Measurements from ENCODE around the gene PSTPIP1. TPM values are rescaled to one million over a fixed set of nuclear protein-coding genes. Genes with fewer than 3 reads are reported as not detected.

The PSTPIP1 gene
- total and polyA plus RNA-seq, 2 of the 4 experiments (the other 2 are of a cell fraction) = 0.36 to 1.1 TPM

GRCh38 chr15:77052556-77052955 is 57.6 kb downstream of the PSTPIP1 start:
- no peak overlapping the region for H3K4ac ChIP-seq (ENCODE audit: low read depth, low read length)
- POLR2A ChIA-PET (ENCODE audit: unreplicated experiment) = no interaction called here
- no peaks in the 10 kb centered on the region for H3K27me3 ChIP-seq (ENCODE audit: control insufficient read depth, insufficient read depth, low read length)
- no peak overlapping the region for H3K14ac ChIP-seq (replicated peaks; ENCODE audit: low read depth, low read length)
- DNase-seq (no peak), ATAC-seq (ENCODE audit: low read depth) (no peak)
- H3K4me3 ChIP-seq (ENCODE audit: insufficient read depth, low read depth, low read length) = no peak overlapping the region
- intact Hi-C loops (cut with micrococcal nuclease) (no loop called here), dilution Hi-C loops (cut with HindIII; ENCODE audit: low sequenced_read_pairs, unreplicated experiment) (no loop called here), in situ Hi-C loops (cut with MboI; ENCODE audit: low sequenced_read_pairs) (no loop called here)
- H3K36me3 ChIP-seq (ENCODE audit: control insufficient read depth, insufficient read depth, low read length) = peaks cover 15% of the 10 kb centered on the region
- H3K9ac ChIP-seq (ENCODE audit: low read depth, low read length) = no peak overlapping the region
- H3K9me3 ChIP-seq (ENCODE audit: control insufficient read depth, insufficient read depth, low read length) = no peaks in the 10 kb centered on the region
- H4K8ac ChIP-seq (ENCODE audit: low read depth in 2 of 2, low read length in 2 of 2) = no peak overlapping the region
- WGBS, 2 experiments (ENCODE audit: extremely low coverage in 2 of 2, insufficient read length in 1 of 2) = 67% methylated on average over 1 of the region's 2 CpGs; no CpG with 5 or more reads in 1 of the 2 experiments
- CTCF ChIA-PET = no interaction called here
- no peak overlapping the region for H2AK5ac ChIP-seq (ENCODE audit: low read depth, low read length)
- H2AFZ ChIP-seq (replicated peaks; ENCODE audit: low read length, poor library complexity) = no peak overlapping the region
- peaks cover 28 to 59% of the 10 kb centered on the region in 2 experiments for H3K79me1 ChIP-seq (ENCODE audit: low read depth in 1 of 2, low read length in 2 of 2)
- H4K5ac ChIP-seq (ENCODE audit: low read depth, low read length) = no peak overlapping the region
- no peak overlapping the region for H3K4me2 ChIP-seq (ENCODE audit: low read depth, low read length)
- H3K4me1 ChIP-seq (ENCODE audit: control insufficient read depth, insufficient read depth, low read length) = peaks cover 4% of the 10 kb centered on the region
- no peak overlapping the region for H3K56ac ChIP-seq (ENCODE audit: extremely low read depth, insufficient read depth, low read length)
- H3K9me1 ChIP-seq (ENCODE audit: insufficient read depth, low read length) = peaks cover 13% of the 10 kb centered on the region
- H3K18ac ChIP-seq (ENCODE audit: low read depth, low read length) = no peak overlapping the region
- H2AK9ac ChIP-seq (replicated peaks; ENCODE audit: low read depth, low read length, poor library complexity) = no peak overlapping the region
- no TSS peak for BruUV-seq (replicated peaks)
- H4K91ac ChIP-seq (ENCODE audit: insufficient read depth, low read depth, low read length) = no peak overlapping the region
- no peak overlapping the region for H3K23ac ChIP-seq (ENCODE audit: low read depth, low read length)
- peaks cover 12% of the 10 kb centered on the region for H4K20me1 ChIP-seq (ENCODE audit: insufficient read depth, low read length)
- H2BK120ac ChIP-seq (ENCODE audit: low read depth, low read length) = no peak overlapping the region
- no peak for TF ChIP-seq RAD21 (IDR thresholded peaks at IDR 0.05; ENCODE audit: low read length)
- TF ChIP-seq CHD1 (IDR thresholded peaks at IDR 0.05; ENCODE audit: low read depth, low read length) = no peak
- no peak for TF ChIP-seq SMC3 (IDR thresholded peaks at IDR 0.05; ENCODE audit: low read depth, low read length)
- TF ChIP-seq, protein P1, sequence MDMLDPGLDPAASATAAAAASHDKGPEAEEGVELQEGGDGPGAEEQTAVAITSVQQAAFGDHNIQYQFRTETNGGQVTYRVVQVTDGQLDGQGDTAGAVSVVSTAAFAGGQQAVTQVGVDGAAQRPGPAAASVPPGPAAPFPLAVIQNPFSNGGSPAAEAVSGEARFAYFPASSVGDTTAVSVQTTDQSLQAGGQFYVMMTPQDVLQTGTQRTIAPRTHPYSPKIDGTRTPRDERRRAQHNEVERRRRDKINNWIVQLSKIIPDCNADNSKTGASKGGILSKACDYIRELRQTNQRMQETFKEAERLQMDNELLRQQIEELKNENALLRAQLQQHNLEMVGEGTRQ (IDR thresholded peaks at IDR 0.05; ENCODE audit: low read depth, low read length) = no peak
- TF ChIP-seq RCOR1 (IDR thresholded peaks at IDR 0.05; ENCODE audit: insufficient replicate concordance, low read length) = no peak
- TF ChIP-seq MXI1 (IDR thresholded peaks at IDR 0.05; ENCODE audit: borderline replicate concordance, low read depth, low read length) = no peak
- TF ChIP-seq, protein P2, sequence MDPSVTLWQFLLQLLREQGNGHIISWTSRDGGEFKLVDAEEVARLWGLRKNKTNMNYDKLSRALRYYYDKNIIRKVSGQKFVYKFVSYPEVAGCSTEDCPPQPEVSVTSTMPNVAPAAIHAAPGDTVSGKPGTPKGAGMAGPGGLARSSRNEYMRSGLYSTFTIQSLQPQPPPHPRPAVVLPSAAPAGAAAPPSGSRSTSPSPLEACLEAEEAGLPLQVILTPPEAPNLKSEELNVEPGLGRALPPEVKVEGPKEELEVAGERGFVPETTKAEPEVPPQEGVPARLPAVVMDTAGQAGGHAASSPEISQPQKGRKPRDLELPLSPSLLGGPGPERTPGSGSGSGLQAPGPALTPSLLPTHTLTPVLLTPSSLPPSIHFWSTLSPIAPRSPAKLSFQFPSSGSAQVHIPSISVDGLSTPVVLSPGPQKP (IDR thresholded peaks at IDR 0.05; ENCODE audit: borderline replicate concordance, low read depth, low read length) = no peak
- no peak for TF ChIP-seq BHLHE40 (IDR thresholded peaks at IDR 0.05; ENCODE audit: low read depth, low read length)
- TF ChIP-seq POLR2A (IDR thresholded peaks at IDR 0.05; ENCODE audit: low read depth, low read length) = no peak
- TF ChIP-seq CEBPB (IDR thresholded peaks at IDR 0.05; ENCODE audit: low read depth, low read length) = no peak
- TF ChIP-seq, protein P3, sequence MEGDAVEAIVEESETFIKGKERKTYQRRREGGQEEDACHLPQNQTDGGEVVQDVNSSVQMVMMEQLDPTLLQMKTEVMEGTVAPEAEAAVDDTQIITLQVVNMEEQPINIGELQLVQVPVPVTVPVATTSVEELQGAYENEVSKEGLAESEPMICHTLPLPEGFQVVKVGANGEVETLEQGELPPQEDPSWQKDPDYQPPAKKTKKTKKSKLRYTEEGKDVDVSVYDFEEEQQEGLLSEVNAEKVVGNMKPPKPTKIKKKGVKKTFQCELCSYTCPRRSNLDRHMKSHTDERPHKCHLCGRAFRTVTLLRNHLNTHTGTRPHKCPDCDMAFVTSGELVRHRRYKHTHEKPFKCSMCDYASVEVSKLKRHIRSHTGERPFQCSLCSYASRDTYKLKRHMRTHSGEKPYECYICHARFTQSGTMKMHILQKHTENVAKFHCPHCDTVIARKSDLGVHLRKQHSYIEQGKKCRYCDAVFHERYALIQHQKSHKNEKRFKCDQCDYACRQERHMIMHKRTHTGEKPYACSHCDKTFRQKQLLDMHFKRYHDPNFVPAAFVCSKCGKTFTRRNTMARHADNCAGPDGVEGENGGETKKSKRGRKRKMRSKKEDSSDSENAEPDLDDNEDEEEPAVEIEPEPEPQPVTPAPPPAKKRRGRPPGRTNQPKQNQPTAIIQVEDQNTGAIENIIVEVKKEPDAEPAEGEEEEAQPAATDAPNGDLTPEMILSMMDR (conservative IDR thresholded peaks at IDR 0.05; ENCODE audit: low read depth, low read length) = no peak
- no peak for TF ChIP-seq FOS (IDR thresholded peaks at IDR 0.05; ENCODE audit: low read depth, low read length)
- TF ChIP-seq RFX5 (IDR thresholded peaks at IDR 0.05; ENCODE audit: low read depth, low read length) = no peak
- no peak for TF ChIP-seq MAZ (IDR thresholded peaks at IDR 0.05; ENCODE audit: borderline replicate concordance, low read depth, low read length)
- no peak for TF ChIP-seq NFE2L2 (IDR thresholded peaks at IDR 0.05; ENCODE audit: low read depth, low read length)
- TF ChIP-seq MAFK (IDR thresholded peaks at IDR 0.05; ENCODE audit: low read depth, low read length) = no peak
- no peak overlapping the region for H2BK15ac ChIP-seq (ENCODE audit: low read depth, low read length)
- H2BK5ac ChIP-seq (ENCODE audit: low read depth, low read length, poor library complexity, severe bottlenecking) = no peak overlapping the region
- H2BK20ac ChIP-seq (ENCODE audit: low read depth, low read length) = no peak overlapping the region
- no peak overlapping the region for H3K27ac ChIP-seq (ENCODE audit: insufficient read depth, low read length)
